Heart left ventricle (tissue), 13 donors: Measurements from ENCODE around the gene EMC1.
"Not testable (repeated sequence)": the region's sequence is repeated elsewhere in the genome, so short reads cannot be mapped to it uniquely, and the experiment has no call there.

Source experiments
- POLR2A ChIP-seq, 2 donors: fragments of 450-650 bp; IDR thresholded peaks; one replicate each; pipeline ENCODE4 v1.6.1; 2017; ENCODE audit warnings: antibody characterized with exemption in 2 of 2, mild to moderate bottlenecking in 2 of 2, moderate library complexity in 2 of 2
- TF ChIP-seq, protein P1 (sequence below), 12 donors: fragments of 200-600 bp; sonication (generic) in 4 of 12; IDR thresholded peaks; one replicate each; pipeline versions ENCODE4 v1.5.0 to v1.8.0; 2018 to 2022; ENCODE audit warnings: antibody characterized with exemption in 12 of 12, mild to moderate bottlenecking in 5 of 12
- donor health status: ischemic (EF 13 %, LVEDD 7.1; RV severe dilation, severe dysfunction).
- donor health status: DM: no; HTN: yes; CAD: no.
- donor health status: DM: no; HTN: no; CAD: no.
- donor health status: ischemic (EF 25% LVEDD 6.9; RV normal size, moderate dysfunction).
- donor health status: ischemic (EF 25% LVEDD 5.7; RV mildly dilated, moderate dysfunction).
- donor health status: ischemic (EF 35%, LVEDD 5.7; RV mildly dilated, moderate dysfunction).
- donor health status: nonischemic (EF 11% LVEDD 7.7; RV severe dilation, severe dysfunction).
- donor health status: DM: yes; HTN: yes; CAD: no.
- donor health status: PGD.
- donor health status: ischemic (EF 29% LVEDD 5.4; RV normal size, mild dysfunction).
- donor health status: nonischemic (EF 23%, LVEDD 6.1; RV moderate dilation, normal function).

DNA sequence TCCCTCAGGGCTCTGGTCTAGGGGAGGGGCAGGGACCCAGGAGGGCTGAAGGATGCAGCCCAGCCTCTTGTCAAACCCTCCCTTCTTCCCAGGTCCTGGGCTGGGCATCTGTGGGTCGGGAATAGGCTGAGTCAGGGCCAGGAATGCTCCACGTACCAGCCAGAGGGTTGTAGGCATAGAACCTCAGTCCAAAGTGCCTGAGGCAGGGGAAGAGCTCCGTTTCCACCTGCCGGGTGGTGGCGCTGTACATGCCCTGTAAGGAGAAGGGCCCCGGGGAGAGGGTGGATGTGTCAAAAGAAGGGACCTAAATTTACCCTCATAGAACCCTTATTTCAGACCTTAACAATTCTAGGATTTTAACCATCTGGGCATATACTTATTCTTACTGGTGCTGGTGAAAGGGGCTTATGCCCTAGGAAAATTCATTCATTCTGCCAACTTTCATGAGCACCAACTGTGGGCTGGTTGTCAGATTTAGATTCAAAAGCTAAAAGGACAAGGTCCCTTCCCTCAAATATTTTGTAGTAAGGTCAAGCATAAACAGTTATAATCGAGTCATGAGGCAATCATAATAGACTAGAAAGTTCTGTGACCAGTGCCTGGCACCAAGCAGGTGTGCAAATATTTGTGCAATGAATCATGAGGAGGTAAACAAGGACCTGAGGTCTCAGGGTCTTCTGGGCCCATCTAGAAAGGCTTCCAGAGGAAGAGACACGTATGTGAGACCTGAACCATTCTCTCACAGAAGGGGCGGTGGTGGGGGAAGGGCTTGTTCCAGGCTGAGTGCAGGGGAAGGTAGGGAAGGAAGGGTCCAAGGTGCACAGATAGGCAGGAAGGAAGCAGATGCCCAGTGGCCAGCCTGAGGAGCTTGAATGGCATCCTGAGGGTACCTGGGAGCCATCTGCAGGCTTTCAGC is 18.4 kb upstream of the EMC1 start:
- TF ChIP-seq, protein P1, sequence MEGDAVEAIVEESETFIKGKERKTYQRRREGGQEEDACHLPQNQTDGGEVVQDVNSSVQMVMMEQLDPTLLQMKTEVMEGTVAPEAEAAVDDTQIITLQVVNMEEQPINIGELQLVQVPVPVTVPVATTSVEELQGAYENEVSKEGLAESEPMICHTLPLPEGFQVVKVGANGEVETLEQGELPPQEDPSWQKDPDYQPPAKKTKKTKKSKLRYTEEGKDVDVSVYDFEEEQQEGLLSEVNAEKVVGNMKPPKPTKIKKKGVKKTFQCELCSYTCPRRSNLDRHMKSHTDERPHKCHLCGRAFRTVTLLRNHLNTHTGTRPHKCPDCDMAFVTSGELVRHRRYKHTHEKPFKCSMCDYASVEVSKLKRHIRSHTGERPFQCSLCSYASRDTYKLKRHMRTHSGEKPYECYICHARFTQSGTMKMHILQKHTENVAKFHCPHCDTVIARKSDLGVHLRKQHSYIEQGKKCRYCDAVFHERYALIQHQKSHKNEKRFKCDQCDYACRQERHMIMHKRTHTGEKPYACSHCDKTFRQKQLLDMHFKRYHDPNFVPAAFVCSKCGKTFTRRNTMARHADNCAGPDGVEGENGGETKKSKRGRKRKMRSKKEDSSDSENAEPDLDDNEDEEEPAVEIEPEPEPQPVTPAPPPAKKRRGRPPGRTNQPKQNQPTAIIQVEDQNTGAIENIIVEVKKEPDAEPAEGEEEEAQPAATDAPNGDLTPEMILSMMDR (IDR thresholded peaks at IDR 0.05), result peak in 1 of 12 donors; percentile 31
- TF ChIP-seq POLR2A (IDR thresholded peaks at IDR 0.05), result not testable (repeated sequence)
